Fibroblast of gingiva (primary cell): Measurements from ENCODE around the gene PDE4D.

Source experiments
- DNase-seq: peaks from one replicate; pipeline ENCODE4 v3.0.0-alpha.2; 2011; ENCODE audit warnings: low read depth

Gene PDE4D

DNA sequence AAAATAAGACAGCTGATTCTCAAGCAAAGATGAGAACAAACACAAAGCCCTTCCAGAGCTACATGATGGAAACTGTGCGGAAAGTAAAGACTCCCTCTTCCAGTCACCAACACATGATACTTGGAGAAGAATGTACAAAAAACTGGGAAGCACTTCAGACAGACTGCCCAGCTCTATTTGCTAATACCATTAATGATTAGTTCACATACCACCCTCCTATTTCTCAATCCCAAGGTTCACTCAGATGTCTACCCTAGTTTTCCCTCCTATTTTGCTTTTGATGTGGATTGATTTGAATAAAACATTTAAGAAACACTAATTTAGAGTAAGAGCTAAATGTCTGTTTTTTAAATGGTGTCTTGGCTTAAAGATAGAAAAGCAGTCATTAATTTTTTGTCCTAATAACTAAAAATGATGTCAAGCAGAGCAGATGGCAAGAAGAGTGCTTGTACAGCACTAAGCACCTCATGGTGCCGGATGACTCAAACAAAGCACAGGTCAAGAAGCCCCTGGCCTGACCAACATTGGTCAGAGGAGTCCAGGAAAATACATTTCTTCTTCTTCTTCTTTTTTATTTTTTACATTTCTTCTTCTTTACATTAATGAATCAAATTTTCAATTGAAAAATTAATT is 639.4 kb downstream of the PDE4D start:
- no peak for DNase-seq

DNA sequence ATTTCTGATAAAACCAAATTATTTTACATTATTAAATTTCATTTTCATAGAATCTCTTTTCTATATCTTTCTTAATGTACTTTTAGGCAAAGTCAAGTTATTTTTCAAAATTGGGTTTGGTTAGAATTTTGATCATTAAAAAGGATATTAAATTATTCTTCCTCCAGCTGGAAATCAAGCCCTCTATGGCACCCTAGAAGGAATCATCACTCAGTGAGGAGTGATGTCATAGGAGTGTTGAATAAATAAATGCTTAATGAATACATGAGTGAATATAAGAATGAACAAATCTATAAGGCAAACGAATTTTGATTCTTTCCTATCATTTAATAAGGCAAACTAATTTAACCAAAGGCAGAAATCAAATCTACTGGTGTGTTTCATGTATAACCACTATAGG is 639.9 kb downstream of the PDE4D start:
- no peak for DNase-seq

DNA sequence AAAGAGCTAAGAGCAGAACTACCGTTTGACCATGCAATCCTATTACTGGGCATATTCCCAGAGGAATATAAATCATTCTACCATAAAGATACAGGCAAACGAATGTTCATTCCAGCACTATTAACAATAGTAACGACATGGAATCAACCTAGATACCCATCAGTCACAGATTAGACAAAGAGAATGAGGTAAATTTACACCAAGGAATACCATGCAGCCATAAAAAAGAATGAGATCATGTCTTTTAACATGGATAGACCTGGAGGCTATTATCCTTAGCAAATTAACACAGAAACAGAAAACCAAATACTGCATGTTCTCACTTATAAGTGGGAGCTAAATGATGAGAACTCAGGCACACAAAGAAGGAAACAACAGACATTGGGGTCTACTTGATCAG is 641.9 kb downstream of the PDE4D start:
- DNase-seq = no peak

DNA sequence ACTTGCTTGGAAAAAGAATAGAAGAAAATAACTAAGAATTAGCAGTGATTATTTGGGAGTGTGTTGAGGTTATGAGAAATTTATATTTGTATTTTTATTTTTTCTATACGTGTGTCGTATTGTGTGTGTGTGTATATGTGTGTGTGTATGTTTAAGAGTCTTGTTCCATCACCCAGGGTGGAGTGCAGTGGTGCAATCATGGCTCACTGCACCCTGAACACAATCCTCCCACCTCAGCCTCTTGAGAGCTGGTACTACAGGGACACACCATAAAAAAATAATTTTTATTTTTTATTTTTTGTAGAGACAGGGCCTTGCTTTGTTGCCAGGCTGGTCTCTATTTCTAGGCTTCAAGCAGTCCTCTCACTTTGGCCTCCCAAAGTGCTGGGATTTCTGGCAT is 643.8 kb downstream of the PDE4D start:
- DNase-seq = no peak

DNA sequence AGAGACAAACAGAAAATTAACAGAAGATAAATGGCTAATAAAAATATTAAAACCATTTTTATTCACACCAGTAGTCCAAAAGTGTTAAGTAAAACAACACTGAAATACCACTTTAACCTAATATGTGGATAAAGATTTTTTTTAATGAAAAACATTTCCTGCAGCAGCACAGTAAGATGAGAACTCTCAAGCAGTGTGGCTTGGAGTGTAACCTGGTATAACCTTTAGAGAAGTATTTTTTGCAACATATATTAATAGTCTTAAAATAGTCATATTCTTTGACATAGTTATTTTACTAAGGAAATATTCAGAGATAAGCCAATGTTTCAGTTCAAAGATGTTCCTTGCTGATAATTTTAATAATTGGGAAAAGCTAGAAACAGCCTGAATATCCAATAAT is 644.4 kb downstream of the PDE4D start:
- no peak for DNase-seq

DNA sequence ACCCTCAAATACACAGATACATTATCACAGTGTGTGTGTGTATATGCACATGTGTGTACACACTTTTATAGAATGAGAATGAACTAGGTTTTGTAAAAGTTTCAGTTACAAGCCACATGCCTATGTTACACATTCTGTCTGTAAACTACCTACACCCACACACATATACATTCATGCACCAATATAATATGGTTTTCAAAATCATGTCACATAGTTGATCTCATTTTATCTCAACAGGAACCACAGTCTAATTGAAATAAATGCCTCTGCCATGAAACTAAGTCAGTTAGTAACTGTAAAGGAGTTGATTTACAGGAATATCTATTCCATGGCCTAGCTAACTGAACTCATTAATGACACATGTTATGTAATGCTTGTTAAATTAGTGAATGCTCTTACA is 646.6 kb downstream of the PDE4D start:
- no peak for DNase-seq

DNA sequence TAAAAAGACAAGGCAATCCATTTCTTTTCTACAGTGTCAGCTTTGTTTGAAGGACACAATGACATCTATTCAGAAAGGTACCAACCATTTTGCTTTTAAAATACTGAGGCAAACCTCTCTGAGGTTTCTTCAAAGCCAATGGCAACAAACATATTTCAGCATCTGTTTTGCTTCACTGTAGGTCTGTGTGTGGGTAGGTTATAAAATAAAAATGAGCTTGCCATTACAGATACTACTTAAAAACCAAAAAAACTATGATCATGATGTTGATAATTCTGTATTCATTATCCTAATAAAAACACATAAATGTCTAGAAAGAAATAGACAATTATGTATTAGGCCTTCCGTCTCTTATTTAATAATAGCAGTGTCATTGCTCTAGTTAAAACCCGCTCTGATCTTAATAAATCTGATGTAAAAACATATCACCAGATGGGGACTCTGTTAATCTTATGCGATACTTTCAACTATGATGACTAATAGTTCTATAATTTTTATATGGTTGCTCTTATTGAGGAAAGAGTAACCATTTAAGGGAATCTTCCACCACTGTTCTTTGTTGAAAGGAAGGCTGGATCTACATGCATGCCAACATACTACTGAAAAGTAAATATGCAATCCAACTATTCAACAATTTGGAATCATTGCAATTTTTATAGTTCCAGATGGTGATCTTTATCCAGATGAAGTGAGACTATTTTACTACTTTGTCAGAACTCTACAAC is 647.2 kb downstream of the PDE4D start:
- peak; percentile 5 for DNase-seq

DNA sequence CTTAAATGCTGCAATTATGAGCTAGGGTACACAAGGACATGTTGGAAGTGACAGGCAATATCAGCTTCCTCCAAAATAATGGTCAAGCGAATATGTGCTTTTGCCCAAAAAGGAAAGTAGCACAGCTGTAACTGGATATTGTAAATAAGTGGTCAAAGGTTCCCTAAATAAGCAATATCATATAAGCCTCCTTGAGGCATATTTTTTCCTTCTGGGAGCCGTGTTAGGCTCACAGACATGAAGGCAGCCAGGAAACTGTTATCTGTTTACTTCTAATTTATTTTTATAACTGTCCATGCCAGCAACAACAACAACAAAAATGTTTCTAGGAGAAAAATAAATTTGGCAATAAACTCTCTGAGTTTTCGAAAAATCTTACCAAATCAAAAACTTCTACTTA is 648.3 kb downstream of the PDE4D start:
- DNase-seq = peak; percentile 28

DNA sequence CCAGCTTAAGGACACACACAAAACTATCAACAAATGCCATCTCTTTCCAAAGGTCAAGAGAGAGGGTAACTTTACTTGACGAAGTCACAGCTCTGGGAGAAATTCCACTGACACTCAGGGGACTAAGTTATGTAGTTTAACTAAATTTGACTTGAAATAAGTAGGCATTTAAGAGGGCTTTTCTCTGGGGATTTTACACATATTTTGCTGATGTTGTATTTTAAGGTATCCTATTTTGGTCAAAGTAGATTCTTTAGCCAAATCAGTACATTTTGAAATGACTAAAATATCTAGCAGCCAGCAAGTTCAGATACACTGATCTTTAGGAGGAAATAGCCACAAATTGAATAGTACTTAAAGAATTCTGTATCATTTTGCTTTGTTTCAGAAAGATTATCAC is 652.0 kb downstream of the PDE4D start:
- DNase-seq = no peak

DNA sequence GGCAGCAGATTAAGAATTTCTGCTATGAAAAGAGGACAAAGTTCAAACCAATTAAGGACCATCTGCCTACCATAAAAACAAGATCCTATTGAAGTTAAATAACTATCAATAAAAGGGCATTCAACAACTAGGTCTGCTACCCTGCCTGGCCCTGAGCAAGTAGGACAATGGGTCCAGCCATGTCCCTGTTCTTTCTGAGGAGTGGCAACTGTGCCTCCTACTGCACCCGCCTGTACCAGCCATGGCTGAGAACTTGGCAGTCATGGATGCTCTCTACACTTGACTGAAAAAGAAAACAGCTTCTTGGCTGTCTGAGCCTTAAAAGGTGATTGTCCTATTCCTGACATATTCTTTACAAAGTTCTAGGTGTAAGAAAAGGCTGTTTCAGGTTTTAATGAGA is 652.4 kb downstream of the PDE4D start:
- no peak for DNase-seq

DNA sequence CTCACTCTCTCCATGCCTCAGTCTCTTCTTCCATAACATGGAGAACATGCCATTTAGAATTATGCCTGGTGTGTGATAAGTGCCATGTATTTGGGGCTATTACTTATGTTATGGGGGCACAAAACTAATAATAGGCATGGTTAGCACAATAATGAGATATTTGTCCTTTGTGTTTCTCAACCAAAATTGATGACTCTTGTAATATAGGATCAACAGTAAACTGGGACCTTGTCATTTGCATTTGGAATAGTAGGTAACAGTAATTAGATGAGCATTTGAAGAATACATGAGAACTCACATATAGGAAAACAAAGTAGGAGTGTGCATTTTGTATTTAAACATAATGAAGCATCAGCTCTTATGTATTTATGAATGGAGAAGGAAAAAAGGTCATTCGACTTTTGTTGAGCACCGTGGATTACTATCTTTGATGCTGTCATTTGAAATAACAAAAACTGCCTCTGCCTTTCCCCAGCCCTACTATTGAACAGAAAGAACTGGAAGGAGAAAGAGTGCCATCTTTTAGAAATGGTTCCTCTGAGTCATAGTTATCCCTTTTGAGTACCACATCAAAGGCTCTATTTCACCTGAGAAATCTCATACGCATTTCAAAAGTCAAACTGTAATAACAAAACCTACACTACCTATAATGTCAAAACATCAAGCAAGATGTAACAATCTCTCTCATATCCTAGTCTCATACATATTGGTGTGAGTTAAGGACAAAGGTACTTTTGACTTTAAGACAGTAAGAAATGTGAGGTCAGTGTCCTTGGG is 655.2 kb downstream of the PDE4D start:
- DNase-seq = no peak

DNA sequence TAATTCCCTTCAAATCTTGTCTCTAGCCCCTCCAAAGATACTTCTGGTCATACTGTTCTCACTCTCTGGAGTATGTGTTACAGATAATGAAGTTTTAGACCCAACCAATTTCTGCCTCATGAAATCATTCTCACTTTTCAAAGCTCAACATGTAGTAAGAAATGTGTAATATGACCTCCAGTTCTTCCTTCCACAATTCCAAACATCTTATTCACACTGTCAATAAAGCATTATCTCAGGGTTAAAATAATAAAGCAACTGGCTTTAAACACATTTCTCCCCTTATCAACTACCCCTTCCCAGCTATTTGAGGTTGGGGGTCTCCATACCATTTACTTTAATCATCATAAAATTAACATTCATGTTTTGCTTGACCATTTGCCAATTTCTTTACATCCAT is 656.5 kb downstream of the PDE4D start:
- DNase-seq = no peak

DNA sequence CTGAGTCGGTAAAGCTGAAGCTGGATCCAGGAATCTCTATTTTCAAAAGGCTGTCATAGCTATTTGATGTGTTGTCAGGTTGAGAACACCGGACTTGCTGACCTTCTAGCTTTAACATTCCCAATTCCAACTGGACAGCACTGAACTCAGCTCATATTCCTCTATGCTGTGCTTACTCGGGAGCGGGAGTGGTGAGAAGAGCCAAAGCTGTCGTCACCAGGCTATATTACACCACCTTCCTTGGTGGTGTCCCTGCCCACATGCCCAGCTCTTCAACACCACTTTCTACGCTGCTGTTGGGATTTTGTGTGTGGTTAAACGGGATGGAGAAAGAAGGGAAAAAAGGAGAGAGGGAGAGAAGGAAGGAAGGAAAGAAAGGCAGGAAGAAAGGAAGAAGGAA is 657.1 kb downstream of the PDE4D start:
- DNase-seq = no peak

DNA sequence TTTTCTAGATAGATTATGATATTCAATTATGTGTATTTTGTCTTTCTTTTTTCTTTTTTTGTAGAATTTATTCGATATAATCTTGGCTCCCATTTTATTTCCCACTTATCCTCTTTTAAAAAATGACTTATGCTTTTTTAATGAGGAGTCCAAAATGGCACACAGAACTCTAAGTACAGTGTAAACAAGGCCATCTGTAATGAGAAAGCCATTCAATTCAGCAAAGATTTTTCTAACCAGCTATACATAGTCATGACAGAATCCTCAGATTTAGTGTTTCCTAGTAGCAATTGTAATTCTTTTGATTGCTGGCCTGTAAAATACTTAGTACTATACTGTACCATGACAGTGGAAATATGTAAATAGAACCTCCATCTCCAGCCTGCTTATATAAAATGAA is 659.3 kb downstream of the PDE4D start:
- DNase-seq = no peak

DNA sequence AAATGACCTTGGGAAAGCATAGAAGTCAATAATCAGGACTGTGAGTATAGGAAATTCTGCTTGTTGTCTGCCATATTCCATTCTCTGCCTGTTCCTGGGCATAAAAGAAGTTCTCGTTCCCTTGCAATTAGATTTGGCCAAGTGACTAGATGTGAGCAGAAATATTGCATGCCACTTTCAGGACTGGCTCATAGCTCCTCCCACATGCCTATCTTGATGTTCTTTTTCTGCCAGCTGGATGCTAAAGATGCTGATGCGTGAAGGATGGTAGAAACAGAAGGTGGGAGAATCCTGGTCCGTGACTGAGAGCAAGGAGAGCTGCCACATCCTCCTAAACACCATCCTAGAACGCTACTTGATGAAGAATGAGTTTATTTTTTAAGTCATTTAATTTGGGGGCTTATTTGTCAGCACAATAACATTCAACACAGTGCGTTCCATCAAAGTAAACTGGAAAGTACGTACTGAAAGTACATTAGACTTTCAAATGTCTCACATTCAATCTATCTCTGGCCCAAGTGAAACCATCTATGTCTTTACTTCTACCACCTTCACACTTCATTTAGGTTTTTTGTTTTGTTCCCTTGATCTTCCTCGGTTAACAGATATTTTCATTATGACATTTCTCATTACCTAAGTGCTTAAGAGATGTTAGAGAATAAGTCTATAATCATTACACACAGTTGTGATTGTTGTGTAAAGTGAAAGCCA is 662.1 kb downstream of the PDE4D start:
- DNase-seq = no peak

DNA sequence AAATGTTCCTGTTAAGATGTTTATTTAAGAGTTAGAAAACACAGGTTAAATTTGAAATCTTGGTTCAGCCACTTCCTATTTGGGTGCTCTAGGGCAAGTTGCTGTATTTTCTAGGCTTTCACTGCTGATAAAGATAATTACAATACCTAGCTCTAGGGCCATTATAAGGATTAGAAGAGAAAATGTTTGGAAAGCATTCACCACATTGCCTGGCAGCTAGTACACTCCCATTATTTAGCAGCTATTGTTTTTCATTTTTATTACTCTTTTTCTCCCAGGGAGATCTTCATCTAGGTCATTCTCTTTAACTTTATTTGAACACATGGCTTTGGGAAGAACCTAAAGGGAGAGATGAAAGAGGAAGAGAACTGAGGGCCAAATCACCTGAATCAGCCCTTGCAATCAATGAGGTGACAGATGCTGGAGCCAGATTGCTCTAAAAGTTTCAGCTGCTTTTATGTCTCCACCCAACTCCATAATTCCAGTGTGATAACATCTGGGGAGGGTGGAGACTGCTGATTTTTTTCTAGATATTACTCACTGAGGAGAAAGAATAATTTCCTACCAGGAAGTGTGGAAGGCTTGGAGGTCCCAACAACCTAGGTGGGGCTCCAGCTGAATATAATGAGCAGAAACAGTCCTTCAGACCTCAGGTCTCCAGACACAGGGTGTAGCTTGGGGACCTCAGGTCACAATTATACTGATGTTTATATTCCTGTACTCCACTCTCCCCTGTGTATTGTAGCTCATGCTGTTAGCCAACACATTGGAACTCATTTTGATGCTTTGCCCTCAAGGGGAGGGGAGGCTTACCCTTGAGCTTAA is 670.6 kb downstream of the PDE4D start:
- no peak for DNase-seq

DNA sequence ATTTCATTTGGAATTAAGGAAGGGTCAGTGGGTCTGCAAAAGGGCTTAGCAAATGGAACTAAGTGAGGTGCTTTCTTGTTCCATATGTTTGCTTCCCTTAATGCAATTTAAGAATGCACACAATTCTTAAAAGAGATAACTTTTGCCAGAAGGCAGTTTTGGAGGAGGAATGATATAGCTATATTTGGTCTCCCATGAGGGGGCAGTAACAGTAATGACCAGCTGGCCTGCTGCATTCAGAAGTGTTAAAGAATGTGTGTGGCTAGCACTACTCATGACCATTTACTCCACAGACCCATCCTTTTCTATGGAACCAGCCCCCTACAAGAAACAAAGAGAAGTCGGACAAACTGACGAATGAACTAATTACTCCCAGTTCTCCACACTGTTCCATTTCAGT is 671.8 kb downstream of the PDE4D start:
- DNase-seq = no peak

DNA sequence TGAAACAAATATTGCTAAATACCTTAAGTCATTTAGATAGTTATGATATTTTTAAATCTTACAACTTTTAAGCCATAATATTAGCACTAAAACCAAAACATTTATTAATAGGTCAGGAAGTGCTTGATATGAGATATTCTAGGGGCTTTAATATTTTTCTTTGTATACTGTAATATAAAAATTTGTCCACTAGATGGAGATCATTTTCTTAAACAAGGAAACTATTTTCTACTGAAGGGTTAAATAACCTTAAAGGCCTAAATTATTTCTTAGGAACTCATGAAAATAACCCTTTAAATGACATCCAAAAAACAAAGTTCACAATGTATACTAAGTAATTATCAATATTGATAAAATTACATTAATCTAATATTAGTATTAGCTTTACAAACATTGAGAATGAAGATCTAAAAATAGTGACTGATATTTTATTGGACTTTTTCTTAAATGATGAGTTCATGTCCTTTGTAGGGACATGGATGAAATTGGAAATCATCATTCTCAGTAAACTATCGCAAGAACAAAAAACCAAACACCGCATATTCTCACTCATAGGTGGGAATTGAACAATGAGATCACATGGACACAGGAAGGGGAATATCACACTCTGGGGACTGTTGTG is 675.0 kb downstream of the PDE4D start:
- no peak for DNase-seq

DNA sequence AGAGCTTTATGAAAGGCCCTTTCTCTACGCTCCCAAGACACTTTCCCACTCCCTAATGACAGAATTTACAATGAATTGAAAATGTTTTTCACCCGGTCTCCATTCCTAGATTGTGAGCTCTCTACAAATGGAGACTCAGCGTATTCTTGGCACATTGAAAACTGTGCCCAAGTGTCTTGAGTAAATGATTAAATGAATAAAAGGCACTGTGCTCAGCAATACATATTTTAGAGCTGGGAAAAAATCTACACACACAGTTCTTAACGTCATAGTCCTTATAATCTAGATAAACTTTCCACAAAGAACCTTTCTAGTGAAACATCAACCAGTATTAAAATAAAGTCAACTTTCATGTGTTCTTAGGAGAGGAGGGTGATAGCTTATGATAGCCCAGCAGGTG is 676.7 kb downstream of the PDE4D start:
- no peak for DNase-seq

DNA sequence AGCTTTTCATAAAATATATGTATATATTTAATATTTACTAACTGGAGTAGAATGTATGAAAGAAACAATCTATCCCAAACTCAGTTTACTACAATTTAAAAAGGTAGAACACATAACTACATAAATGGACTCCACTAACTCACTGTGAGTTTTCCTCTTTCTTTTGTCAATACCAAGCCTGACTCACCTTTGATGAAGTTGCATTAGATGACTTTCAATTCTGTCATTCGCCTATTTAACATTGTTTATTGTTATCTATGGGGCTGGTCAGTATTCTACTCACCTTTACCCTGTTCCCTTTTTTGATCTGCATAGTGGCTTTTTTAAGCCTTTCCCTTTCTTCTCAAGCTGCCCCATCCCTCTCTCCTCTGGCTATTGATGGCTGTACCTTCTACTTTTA is 680.9 kb downstream of the PDE4D start:
- no peak for DNase-seq

DNA sequence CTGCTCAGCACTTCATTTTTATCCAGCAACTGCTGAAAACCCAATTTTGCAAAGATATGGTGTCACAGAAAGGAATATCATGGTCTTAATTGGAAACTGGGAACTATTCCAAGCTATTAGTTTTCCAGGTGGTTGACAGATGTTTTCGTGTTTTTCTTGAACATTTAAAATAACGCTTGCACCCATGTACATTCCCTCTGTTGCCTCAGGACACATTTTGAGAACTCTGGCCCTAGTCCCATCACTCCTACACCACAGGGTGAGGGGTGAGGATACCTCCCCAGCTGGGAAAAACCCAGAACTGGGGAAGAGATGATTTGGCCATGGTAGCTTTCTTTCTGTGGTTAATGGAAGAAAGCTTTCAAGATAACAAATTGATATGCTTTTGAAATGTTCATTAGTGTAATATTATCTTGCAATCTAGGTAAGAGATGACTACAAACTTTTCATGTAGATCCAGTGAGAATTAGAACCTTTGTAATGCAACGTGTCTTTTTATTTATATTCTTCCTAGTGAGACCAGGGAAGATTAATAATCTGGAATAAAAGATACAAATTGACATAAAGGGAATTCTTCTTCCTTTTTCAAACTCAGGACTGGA is 683.7 kb downstream of the PDE4D start:
- DNase-seq = peak; percentile 11
